Osteocyte (in vitro differentiated cells): Measurements from ENCODE around the gene COG8. TPM values are rescaled to one million over a fixed set of nuclear protein-coding genes. Genes with fewer than 3 reads are reported as not detected.
A peak's percentile ranks its signal among the peaks of the same experiment; 100 is the strongest.

ENCODE experiments used
- DNase-seq: peaks from one replicate; pipeline ENCODE4 v3.0.0; 2021; ENCODE audit warnings: mixed read lengths; ENCODE audit not compliant: unreplicated experiment; ENCODE audit errors: extremely low spot score
- H3K27ac Mint-ChIP-seq: one replicate; pipeline ENCODE4 v1.8.0; 2021; ENCODE audit warnings: mild to moderate bottlenecking, mixed read lengths; ENCODE audit not compliant: unreplicated experiment
- H3K27me3 Mint-ChIP-seq: one replicate; pipeline ENCODE4 v1.8.0; 2021; ENCODE audit warnings: mixed read lengths; ENCODE audit not compliant: unreplicated experiment
- H3K36me3 Mint-ChIP-seq: one replicate; pipeline ENCODE4 v1.8.0; 2021; ENCODE audit warnings: mixed read lengths; ENCODE audit not compliant: unreplicated experiment
- H3K4me1 Mint-ChIP-seq: one replicate; pipeline ENCODE4 v1.8.0; 2021; ENCODE audit warnings: mixed read lengths; ENCODE audit not compliant: unreplicated experiment
- H3K4me3 Mint-ChIP-seq: one replicate; pipeline ENCODE4 v1.8.0; 2021; ENCODE audit warnings: mild to moderate bottlenecking, moderate library complexity, mixed read lengths; ENCODE audit not compliant: unreplicated experiment
- H3K9me3 Mint-ChIP-seq: one replicate; pipeline ENCODE4 v1.8.0; 2021; ENCODE audit warnings: mixed read lengths; ENCODE audit not compliant: unreplicated experiment
- CTCF ChIP-seq: fragments of 200-600 bp; sonication (generic); IDR thresholded peaks from 2 replicates; pipeline ENCODE4 v1.5.0; 2021; ENCODE audit warnings: antibody characterized with exemption, mild to moderate bottlenecking, moderate library complexity
- total RNA-seq: library from RNA; stranded (reverse); gene quantifications from 2 replicates; pipeline ENCODE4 v1.2.1, GENCODE V29; 2021

The COG8 gene
- total RNA-seq, 1 donor from 2014 or later = 52.3 TPM

- peak overlapping the region; percentile 73 for H3K27ac Mint-ChIP-seq
- no peaks in the 10 kb centered on the region for H3K9me3 Mint-ChIP-seq
- no peak for DNase-seq
- peak overlapping the region; percentile 79 for H3K4me3 Mint-ChIP-seq
- H3K4me1 Mint-ChIP-seq = peaks cover 28% of the 10 kb centered on the region
- peaks cover 19% of the 10 kb centered on the region for H3K36me3 Mint-ChIP-seq
- no peaks in the 10 kb centered on the region for H3K27me3 Mint-ChIP-seq
- no peak for TF ChIP-seq CTCF
Observed at GRCh38 chr16:69329369-69330285, 9.7 kb downstream of the COG8 start.

- peak overlapping the region; percentile 73 for H3K27ac Mint-ChIP-seq
- no peaks in the 10 kb centered on the region for H3K9me3 Mint-ChIP-seq
- peaks cover 15% of the 10 kb centered on the region for H3K36me3 Mint-ChIP-seq
- DNase-seq = no peak
- no peaks in the 10 kb centered on the region for H3K27me3 Mint-ChIP-seq
- H3K4me3 Mint-ChIP-seq = peak overlapping the region; percentile 79
- no peak for TF ChIP-seq CTCF
- peaks cover 28% of the 10 kb centered on the region for H3K4me1 Mint-ChIP-seq
Observed at GRCh38 chr16:69328854-69329316, 10.5 kb downstream of the COG8 start.

- Mint-ChIP-seq H3K4me3 (no peak overlapping the region), H3K36me3 (peaks cover 11% of the 10 kb centered on the region), H3K4me1 (peaks cover 28% of the 10 kb centered on the region), H3K27ac (no peak overlapping the region), H3K9me3 (no peaks in the 10 kb centered on the region), H3K27me3 (no peaks in the 10 kb centered on the region)
- TF ChIP-seq CTCF = no peak
- DNase-seq = no peak
Observed at GRCh38 chr16:69327585-69328310, 11.6 kb downstream of the COG8 start.

- Mint-ChIP-seq H3K27ac (no peak overlapping the region), H3K36me3 (peaks cover 17% of the 10 kb centered on the region), H3K4me1 (peaks cover 28% of the 10 kb centered on the region), H3K9me3 (no peaks in the 10 kb centered on the region), H3K4me3 (no peak overlapping the region), H3K27me3 (no peaks in the 10 kb centered on the region)
- DNase-seq = no peak
- TF ChIP-seq CTCF = no peak
Observed at GRCh38 chr16:69326172-69326873, 13.0 kb downstream of the COG8 start.
